Smooth muscle cell (in vitro differentiated cells): ENCODE results near the gene PRDX4. TPM values are rescaled to one million over a fixed set of nuclear protein-coding genes. Genes with fewer than 3 reads are reported as not detected.

Source experiments
- DNase-seq: peaks from one replicate; lab custom pipeline; 2025; ENCODE audit not compliant: unreplicated experiment; lab: John Stamatoyannopoulos, UW
- H2AFZ ChIP-seq: fragments of 200-600 bp; sonication (generic); 2 replicates; pipeline ENCODE4 v1.6.0; 2016; ENCODE audit warnings: antibody characterized with exemption, low read depth, mild to moderate bottlenecking
- H3F3A ChIP-seq: fragments of 200-600 bp; sonication (generic); 2 replicates; pipeline ENCODE4 v1.6.0; 2017; ENCODE audit warnings: antibody characterized with exemption, low read depth
- H3K27ac ChIP-seq: fragments of 200-600 bp; sonication (generic); 2 replicates; pipeline ENCODE4 v1.5.1; 2016; ENCODE audit warnings: low read depth, mild to moderate bottlenecking
- H3K27me3 ChIP-seq: fragments of 200-600 bp; sonication (generic); 2 replicates; pipeline ENCODE4 v1.6.1; 2016; ENCODE audit warnings: low read depth, mild to moderate bottlenecking
- H3K36me3 ChIP-seq: fragments of 200-600 bp; sonication (generic); 2 replicates; pipeline ENCODE4 v1.5.1; 2016; ENCODE audit warnings: low read depth
- H3K4me1 ChIP-seq: fragments of 200-600 bp; sonication (generic); 2 replicates; pipeline ENCODE4 v1.5.1; 2016; ENCODE audit warnings: low read depth
- H3K4me2 ChIP-seq: fragments of 200-600 bp; sonication (generic); 2 replicates; pipeline ENCODE4 v1.6.0; 2016; ENCODE audit warnings: mild to moderate bottlenecking
- H3K4me3 ChIP-seq: fragments of 200-600 bp; sonication (generic); 2 replicates; pipeline ENCODE4 v1.5.1; 2016; ENCODE audit warnings: mild to moderate bottlenecking
- H3K79me2 ChIP-seq: fragments of 200-600 bp; sonication (generic); 2 replicates; pipeline ENCODE4 v1.6.0; 2016; ENCODE audit warnings: low read depth, mild to moderate bottlenecking
- H3K9ac ChIP-seq: fragments of 200-600 bp; sonication (generic); 2 replicates; pipeline ENCODE4 v1.6.0; 2016; ENCODE audit warnings: low read depth
- H3K9me3 ChIP-seq: fragments of 200-600 bp; sonication (generic); replicated peaks from 2 replicates; pipeline ENCODE4 v1.5.1; 2016; ENCODE audit warnings: low read depth
- H4K20me1 ChIP-seq: fragments of 200-600 bp; sonication (generic); 2 replicates; pipeline ENCODE4 v1.6.0; 2016; ENCODE audit warnings: low read depth
- CTCF ChIP-seq: fragments of 200-600 bp; sonication (generic); IDR thresholded peaks from 2 replicates; pipeline ENCODE4 v1.5.1; 2017; ENCODE audit warnings: borderline replicate concordance, mild to moderate bottlenecking, antibody characterized with exemption; ENCODE audit not compliant: insufficient read depth, poor library complexity, severe bottlenecking
- WGBS: methylation state at CpG from one replicate; pipeline ENCODE4 v1.1.7; 2016; ENCODE audit warnings: low lambda C conversion rate; 5-methylcytosine and 5-hydroxymethylcytosine counted together
- polyA plus RNA-seq: library from polyadenylated mRNA; unstranded; fragments of >200 nt; fragmentation: Nextera tagmentation; extraction: Ambion mirVana; gene quantifications from 2 replicates; pipeline ENCODE4 v1.2.1, GENCODE V29; 2016
- total RNA-seq: library from RNA; depleted of rRNA; stranded (reverse); fragments of >200 nt; gene quantifications from 2 replicates; pipeline ENCODE4 v1.2.3, GENCODE V29; 2014

PRDX4 gene
- total and polyA plus RNA-seq, 2 experiments from 2014 or later, result 768 to 868 TPM

- Histone ChIP-seq H3K9me3 (no peaks in the 10 kb centered on the region), H3K27ac (no peak overlapping the region), H3K36me3 (no peaks in the 10 kb centered on the region), H3K4me2 (no peak overlapping the region), H3K4me1 (no peaks in the 10 kb centered on the region), H3K9ac (no peak overlapping the region), H3K4me3 (no peak overlapping the region), H4K20me1 (no peaks in the 10 kb centered on the region), H3F3A (no peaks in the 10 kb centered on the region), H3K79me2 (no peaks in the 10 kb centered on the region), H3K27me3 (no peaks in the 10 kb centered on the region), H2AFZ (no peak overlapping the region)
- TF ChIP-seq CTCF, result no peak
- WGBS, result 84% methylated on average over 8 of the region's 8 CpGs
- DNase-seq, result no peak
These were observed 24.9 kb downstream of the PRDX4 start for GRCh38 chrX:23692166-23692565.

GRCh38 chrX:23694606-23695005, 27.3 kb downstream of the PRDX4 start:
- Histone ChIP-seq H3F3A (no peaks in the 10 kb centered on the region), H3K27ac (no peak overlapping the region), H3K9me3 (no peaks in the 10 kb centered on the region), H2AFZ (no peak overlapping the region), H3K4me1 (no peaks in the 10 kb centered on the region), H3K27me3 (no peaks in the 10 kb centered on the region), H4K20me1 (no peaks in the 10 kb centered on the region), H3K9ac (no peak overlapping the region), H3K36me3 (no peaks in the 10 kb centered on the region), H3K4me2 (peak overlapping the region; percentile 72), H3K4me3 (no peak overlapping the region), H3K79me2 (no peaks in the 10 kb centered on the region)
- 0% methylated on average over 8 of the region's 8 CpGs for WGBS
- DNase-seq, result peak; percentile 4
- peak; percentile 75 for TF ChIP-seq CTCF

GRCh38 chrX:23699636-23700194, 32.4 kb downstream of the PRDX4 start:
- Histone ChIP-seq H3K4me3 (no peak overlapping the region), H3K79me2 (no peaks in the 10 kb centered on the region), H3K4me2 (no peak overlapping the region), H3K4me1 (no peaks in the 10 kb centered on the region), H3K9ac (no peak overlapping the region), H2AFZ (no peak overlapping the region), H3K27me3 (no peaks in the 10 kb centered on the region), H3K36me3 (no peaks in the 10 kb centered on the region), H3K27ac (no peak overlapping the region), H3K9me3 (no peaks in the 10 kb centered on the region), H3F3A (no peaks in the 10 kb centered on the region), H4K20me1 (no peaks in the 10 kb centered on the region)
- DNase-seq, result no peak
- TF ChIP-seq CTCF, result no peak
- 69% methylated on average over 16 of the region's 16 CpGs for WGBS

- Histone ChIP-seq H3K27me3 (no peaks in the 10 kb centered on the region), H4K20me1 (no peaks in the 10 kb centered on the region), H3K4me2 (no peak overlapping the region), H3K36me3 (no peaks in the 10 kb centered on the region), H3K4me3 (no peak overlapping the region), H3F3A (no peaks in the 10 kb centered on the region), H3K79me2 (no peaks in the 10 kb centered on the region), H3K4me1 (no peaks in the 10 kb centered on the region), H3K9ac (no peak overlapping the region), H2AFZ (no peak overlapping the region), H3K9me3 (no peaks in the 10 kb centered on the region), H3K27ac (no peak overlapping the region)
- no peak for DNase-seq
- TF ChIP-seq CTCF, result no peak
- 95% methylated on average over 5 of the region's 5 CpGs for WGBS
These were observed 37.4 kb downstream of the PRDX4 start for GRCh38 chrX:23704673-23705206.
